ENCODE measurements around the gene JMY.

- TF ChIP-seq EZH2 (IDR thresholded peaks at IDR 0.05; ENCODE audit: borderline replicate concordance, low read depth, low read length, severe bottlenecking): no peak
- TF ChIP-seq MAX (IDR thresholded peaks at IDR 0.05; ENCODE audit: insufficient read depth, insufficient read length): no peak
Measured at GRCh38 chr5:79259383-79259782, 23.5 kb downstream of the JMY start.
